NAMALWA (cell line): ENCODE data around the gene PIK3R3.
"Not testable (repeated sequence)": the region's sequence is repeated elsewhere in the genome, so short reads cannot be mapped to it uniquely, and the experiment has no call there.

Experiments used
- DNase-seq: peaks from one replicate; pipeline ENCODE4 v3.0.0-alpha.2; 2015; ENCODE audit warnings: low spot score

Gene PIK3R3

DNA sequence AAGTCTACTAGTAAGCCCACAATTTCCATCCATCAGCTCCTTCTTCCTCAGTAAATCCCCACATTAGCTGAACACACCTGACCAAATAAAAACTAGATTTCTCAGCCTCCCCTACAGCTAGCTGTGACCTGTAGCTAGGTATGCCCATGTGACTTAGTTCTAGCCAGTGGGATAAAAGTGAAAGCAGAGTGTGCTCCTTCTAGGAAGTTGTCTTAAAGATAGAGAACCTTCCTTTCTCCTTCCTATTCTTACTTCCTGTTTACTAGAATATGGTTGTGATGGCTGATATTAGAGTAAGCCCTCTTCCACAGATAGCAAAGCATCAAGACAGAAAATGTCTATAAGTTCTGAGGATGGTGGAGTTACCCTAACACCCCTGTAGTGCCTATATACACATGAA, 67.0 kb downstream of the PIK3R3 start:
- peak; percentile 25 for DNase-seq

GRCh38 chr1:46064708-46065107, 67.7 kb downstream of the PIK3R3 start:
- DNase-seq, result no peak

DNA sequence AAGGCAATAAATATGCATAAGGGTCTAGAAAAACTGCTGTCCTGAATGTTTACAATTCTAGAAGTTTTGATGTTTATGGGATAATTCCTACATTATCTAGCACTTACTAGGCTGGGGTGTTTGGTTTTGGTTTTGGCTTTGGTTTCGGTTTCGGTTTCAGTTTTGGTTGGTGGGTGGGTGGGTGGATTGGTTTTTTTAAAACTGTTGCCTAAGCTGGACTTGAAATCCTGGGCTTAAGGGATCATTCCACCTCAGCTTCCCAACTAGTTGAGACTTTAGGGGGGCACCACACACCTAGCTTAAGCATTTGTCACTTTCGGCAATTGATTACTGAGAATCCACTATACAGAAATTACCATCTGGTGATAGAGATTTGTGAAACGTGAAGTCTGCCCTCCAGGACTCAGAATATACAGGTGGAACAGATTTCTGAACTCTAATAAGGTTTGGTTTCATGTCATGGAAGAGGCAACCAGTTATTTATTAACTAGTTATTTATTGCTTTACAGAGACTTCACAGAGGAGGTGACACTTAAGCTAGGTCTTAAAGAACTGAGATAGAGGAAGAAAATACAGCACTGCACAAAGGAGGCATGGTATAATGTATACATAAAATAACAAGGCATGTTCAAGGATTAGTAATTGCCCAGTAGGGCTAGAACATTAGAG, 69.6 kb downstream of the PIK3R3 start:
- DNase-seq, result peak; percentile 36

DNA sequence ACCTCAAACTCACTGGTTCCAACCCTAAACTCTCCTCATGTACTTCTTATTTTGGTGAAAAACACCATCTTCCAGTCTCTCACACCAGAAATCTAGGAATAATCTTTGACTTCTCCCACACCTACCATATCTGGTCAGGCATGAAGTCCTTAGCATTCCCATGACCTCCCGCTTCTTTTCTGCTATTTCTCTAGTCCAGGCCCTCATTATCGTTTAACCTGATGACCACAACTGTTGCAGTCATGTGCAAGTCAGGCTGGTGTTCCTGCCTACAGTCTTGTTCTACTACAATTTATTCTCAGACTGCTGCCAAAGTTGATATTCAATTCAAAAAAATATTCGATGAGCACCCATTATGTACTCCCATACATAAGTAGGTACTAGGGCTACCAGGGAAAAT, 71.3 kb downstream of the PIK3R3 start:
- DNase-seq, result no peak

- no peak for DNase-seq
Measured at GRCh38 chr1:46058936-46059335, 73.5 kb downstream of the PIK3R3 start.

- DNase-seq, result no peak
Measured at GRCh38 chr1:46057781-46058180, 74.6 kb downstream of the PIK3R3 start.

DNA sequence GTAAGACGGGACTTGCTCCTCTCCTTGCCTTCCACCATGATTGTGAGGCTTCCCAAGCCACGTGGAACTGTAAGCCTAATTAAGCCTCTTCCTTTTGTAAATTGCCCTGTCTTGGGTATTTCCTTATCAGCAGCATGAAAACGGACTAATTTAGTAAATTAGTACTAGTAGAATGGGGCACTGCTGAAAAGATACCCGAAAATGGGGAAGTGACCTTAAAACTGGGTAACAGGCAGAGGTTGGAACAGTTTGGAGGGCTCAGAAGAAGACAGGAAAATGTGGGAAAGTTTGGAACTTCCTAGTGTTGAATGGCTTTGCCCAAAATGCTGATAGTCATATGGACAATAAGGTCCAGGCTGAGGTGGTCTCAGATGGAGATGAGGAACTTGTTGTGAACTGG, 75.2 kb downstream of the PIK3R3 start:
- DNase-seq, result not testable (repeated sequence)

GRCh38 chr1:46056325-46056724, 76.1 kb downstream of the PIK3R3 start:
- no peak for DNase-seq

DNA sequence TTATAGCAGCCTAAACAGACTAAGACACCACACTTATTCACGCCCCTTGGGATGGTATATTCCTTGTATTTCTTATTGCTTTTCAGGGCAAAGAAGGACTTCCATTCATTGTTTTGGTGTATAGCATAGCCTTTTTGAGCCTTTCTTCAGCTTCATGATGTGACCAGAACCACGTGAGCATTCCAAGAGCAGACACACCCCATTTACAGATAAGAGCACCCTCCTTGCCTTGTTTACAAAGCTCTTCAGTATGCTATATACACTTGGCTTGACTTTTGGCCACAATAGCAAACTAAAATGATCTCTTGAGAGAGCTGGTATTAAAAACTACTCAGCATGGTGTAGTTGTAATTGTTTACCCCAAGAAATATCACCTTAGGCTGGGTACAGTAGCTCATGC, 78.7 kb downstream of the PIK3R3 start:
- DNase-seq, result no peak

GRCh38 chr1:46044116-46044515, 88.3 kb downstream of the PIK3R3 start:
- DNase-seq, result no peak

DNA sequence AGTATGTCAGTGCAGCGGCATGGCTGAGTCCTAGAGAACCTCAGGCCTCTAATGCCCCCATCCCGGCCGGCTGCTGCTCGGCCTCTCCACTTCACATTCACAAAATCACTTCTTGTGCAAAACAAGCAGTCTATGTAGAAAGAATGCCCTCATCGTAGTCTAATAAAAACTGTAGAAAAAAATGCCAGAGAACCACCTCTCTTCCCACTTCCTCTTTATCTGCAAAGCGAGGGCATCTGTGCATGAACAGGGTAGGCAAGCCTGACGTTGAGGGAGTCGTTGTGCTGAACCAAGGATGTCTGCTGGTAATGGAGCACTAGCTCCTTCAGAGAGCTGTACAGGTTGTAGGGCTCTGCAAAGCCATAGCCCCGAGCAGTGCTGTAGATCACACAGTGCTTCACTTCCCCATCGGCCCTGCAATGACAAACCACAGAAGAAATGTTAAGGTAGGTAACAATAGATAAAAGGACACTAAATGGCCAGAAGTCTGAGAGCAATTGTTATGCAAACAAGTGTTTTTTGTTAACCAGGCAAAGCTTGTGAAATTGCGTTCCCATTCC, 88.9 kb downstream of the PIK3R3 start:
- peak; percentile 90 for DNase-seq

GRCh38 chr1:46041974-46042373, 90.5 kb downstream of the PIK3R3 start:
- no peak for DNase-seq

GRCh38 chr1:46041551-46041950, 90.9 kb downstream of the PIK3R3 start:
- DNase-seq, result no peak

- no peak for DNase-seq
Measured at GRCh38 chr1:46039571-46040052, 92.8 kb downstream of the PIK3R3 start.

DNA sequence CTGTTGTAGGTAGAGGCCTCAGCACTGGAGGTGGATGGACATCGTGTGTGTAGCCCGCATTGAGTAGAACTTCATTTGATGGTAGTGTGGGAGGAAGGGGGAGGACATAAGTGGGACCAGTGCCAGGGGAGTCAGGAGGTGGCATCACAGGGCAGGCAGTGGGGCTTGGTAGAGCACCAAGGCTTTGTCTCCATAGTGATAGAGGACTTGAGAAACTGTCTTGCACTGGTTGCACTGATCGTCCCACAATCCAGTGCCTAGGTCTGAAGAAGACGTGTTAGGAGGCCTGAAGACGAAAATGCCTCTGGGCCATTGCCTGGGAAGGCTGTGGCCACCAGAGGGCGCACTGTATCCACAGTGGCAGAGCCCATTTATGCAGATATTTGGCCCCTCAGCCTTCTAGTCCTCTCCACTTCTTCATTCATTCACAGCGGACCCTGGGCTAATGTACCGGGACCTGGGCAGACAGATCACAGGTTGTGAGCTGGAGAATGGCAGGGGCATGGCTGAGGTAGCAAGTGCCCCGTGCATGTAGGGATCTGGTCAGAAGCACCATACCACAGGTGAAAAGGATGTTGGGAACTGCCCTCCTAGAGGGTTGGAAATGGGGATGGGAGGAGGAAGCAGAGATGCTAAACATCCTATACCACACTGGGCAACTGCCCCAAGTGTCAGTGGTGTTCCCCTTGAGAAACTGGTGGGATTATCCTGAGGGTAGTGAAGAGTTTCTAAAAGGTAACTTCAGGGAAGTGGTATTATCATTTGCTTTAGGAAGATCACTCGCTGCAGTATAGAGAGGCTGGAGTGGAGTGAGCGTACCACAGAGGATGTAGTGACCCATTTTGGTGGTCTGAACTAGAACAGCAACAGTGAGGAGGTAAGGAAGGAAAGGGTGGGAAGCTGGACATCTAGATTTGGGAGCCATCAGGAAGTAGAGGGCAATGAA, 95.3 kb downstream of the PIK3R3 start:
- DNase-seq, result peak; percentile 90

- DNase-seq, result no peak
Measured at GRCh38 chr1:46034601-46035516, 97.6 kb downstream of the PIK3R3 start.

- no peak for DNase-seq
Measured at GRCh38 chr1:46030876-46031660, 101.4 kb downstream of the PIK3R3 start.

GRCh38 chr1:46030074-46030870, 102.2 kb downstream of the PIK3R3 start:
- DNase-seq, result no peak

- DNase-seq, result no peak
Measured at GRCh38 chr1:46027788-46028573, 104.4 kb downstream of the PIK3R3 start.
